Measurements from ENCODE around the gene DESI1.
"Not testable (repeated sequence)": the region's sequence is repeated elsewhere in the genome, so short reads cannot be mapped to it uniquely, and the experiment has no call there.

The DESI1 gene

GRCh38 chr22:41631615-41632014 lies 10.8 kb upstream of the DESI1 start:
- not testable (repeated sequence) for DNase-seq

- DNase-seq = not testable (repeated sequence)
Measured at GRCh38 chr22:41631115-41631514, 10.3 kb upstream of the DESI1 start.

GRCh38 chr22:41625577-41625976 lies 4.7 kb upstream of the DESI1 start:
- DNase-seq = no peak

DNA sequence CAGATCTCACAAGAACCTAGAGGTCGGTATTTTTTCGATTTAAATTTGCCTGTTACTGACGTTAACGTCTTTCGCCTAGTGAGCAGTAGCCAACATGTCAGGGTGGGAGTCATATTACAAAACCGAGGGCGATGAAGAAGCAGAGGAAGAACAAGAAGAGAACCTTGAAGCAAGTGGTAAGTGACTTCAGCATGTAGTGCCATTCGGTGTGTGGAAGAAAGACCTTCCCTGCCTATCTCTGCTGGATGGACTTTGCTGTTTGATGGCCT lies 1.0 kb upstream of the DESI1 start:
- DNase-seq = no peak

GRCh38 chr22:41621099-41621910 lies 462 bp upstream of the DESI1 start, which contains the start of gene XRCC6:
TSS of gene XRCC6 (plus strand) at chr22:41621295. CDS start at chr22:41622005, 710 bp downstream.
- DNase-seq = peak; percentile 100

GRCh38 chr22:41619979-41620588 lies 759 bp downstream of the DESI1 start:
- peak; percentile 51 for DNase-seq

- no peak for DNase-seq
Measured at GRCh38 chr22:41613456-41613855, 7.4 kb downstream of the DESI1 start.

DNA sequence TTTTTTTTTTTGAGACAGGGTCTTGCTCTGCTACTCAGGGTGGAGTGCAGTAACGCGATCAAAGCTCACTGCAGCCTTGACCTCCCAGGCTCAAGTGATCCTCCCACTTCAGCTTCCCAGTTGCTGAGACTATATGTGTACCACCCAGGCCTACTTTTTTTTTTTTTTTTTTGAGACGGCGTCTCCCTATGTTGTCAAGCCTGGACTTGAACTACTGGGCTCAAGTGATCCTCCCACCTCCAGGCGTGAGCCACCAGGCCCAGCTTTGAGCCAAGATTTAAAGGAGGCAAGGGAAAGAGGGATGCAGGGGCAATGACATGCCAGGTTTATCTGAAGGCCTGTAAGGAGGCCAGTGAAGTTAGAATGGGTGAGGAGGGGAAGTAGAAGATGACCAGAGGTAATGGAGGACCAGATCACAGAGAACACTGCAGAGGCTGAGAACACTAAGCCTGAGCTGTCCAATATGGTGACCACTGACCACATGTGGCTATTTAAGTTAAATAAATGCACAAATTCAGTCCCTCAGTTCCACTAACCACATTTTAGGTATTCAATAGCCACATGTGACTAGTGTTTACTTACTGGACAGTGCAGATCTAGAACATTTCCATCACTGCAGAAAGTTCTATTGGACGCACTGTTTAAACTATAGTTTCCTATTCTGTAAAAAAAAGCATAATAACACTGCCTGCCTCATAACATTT lies 8.1 kb downstream of the DESI1 start:
- no peak for DNase-seq

GRCh38 chr22:41608386-41608785 lies 12.5 kb downstream of the DESI1 start:
- no peak for DNase-seq

DNA sequence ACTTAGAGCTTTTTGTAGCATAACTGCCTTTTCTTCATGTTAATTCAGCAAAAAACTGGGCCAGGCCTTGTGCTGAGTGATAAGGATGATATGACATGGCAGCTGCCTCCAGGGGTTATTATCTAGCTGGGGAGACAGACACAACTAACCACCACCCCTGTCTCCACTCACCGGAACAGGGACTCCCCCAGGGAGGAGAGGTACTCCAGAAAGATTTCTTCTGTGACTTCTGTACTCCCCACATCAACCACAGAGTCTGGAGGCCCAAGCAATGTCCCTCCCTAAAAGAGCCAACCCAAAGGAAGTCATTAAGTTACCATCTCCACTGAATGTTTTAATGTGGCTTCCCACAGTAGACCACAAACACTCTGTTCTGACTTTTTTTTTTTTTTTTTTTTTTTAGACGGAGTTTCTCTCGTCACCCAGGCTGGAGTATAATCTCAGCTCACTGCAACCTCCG lies 16.9 kb downstream of the DESI1 start:
- DNase-seq = peak; percentile 30

- no peak for DNase-seq
Measured at GRCh38 chr22:41600976-41601375, 19.9 kb downstream of the DESI1 start.

- no peak for DNase-seq
Measured at GRCh38 chr22:41598891-41599635, 21.8 kb downstream of the DESI1 start.

DNA sequence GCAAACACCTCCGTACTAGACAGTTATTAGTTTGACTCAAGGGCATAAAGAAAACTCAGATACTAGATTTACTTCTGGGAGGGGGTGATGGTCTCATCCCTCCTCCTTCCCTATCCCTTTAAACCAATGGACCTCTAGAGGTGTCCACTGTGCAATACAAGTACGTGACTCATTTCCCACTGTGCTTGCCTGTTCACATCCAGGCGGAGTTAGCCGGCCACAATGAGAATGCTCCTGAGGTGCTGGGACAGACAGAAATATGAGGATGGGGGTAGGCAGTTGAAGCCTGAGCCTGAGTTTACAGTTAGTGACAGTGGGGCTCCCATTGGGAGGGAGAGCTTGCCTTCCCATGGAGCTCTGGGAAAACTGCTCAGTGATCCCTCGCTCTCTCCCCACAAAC lies 22.8 kb downstream of the DESI1 start:
- DNase-seq = no peak

DNA sequence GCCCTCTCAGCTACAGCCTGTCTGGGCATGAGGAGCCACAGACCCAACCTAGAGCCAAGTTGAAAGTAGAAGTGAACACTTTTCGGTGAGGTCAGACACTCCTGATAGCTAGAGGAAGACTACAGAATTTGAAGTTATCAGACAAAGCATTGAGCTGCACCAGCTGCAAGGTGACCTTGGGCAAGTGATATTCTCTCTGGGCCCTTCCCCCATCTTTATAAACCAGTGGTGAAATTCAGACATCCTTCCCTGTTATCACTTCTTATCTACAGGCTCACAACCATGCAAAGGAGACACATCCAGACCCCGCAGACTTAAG lies 23.2 kb downstream of the DESI1 start:
- DNase-seq = no peak

GRCh38 chr22:41596776-41597634 lies 23.8 kb downstream of the DESI1 start:
- DNase-seq = no peak

- no peak for DNase-seq
Measured at GRCh38 chr22:41595703-41596102, 25.1 kb downstream of the DESI1 start.

- DNase-seq = not testable (repeated sequence)
Measured at GRCh38 chr22:41593336-41593960, 27.4 kb downstream of the DESI1 start.

- DNase-seq = peak; percentile 100
Measured at GRCh38 chr22:41589391-41590241, 31.2 kb downstream of the DESI1 start, which contains the start of gene PMM1. TSS of gene PMM1 (minus strand) at chr22:41589840. CDS start at chr22:41589805, 35 bp downstream.

DNA sequence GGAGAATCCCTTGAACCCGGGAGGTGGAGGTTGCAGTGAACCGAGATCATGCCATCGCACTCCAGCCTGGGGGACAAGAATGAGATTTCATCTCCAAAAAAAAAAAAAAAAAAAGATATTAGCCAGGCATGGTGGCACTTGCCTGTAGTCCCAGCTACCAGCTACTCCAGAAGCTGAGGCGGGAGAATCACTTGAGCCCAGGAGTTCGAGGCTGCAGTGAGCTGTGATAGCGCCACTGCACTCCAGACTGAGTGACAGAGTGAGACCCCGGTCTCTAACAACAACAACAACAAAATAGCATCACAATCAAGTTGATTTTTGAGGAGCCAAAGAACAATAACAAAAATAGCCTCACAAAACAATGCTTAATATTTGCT lies 33.5 kb downstream of the DESI1 start:
- no peak for DNase-seq

- DNase-seq = no peak
Measured at GRCh38 chr22:41585898-41586297, 34.9 kb downstream of the DESI1 start.

DNA sequence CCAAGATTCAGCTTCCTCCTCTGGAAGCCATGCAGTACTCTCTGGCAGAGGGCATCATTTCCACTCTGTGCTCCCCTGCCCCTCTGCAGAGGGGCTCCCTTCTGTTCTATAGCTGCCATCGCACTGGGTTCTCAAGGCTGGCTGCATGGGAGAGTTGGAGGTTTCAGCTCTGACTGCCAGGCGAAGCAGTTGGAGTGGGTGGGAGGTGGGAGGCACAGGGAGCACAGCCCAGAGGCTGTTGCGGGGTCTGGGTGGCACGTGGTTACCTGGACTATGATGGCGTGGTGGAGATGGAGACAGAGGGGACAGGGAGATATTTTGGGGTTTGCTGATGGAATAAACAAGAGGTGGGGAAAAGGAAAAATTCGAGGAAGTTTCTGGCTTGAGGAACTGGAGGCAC lies 36.0 kb downstream of the DESI1 start:
- DNase-seq = no peak
